NCI-H446 treated with DMSO at 0.1 percent for 48 hours (cell line): ENCODE measurements around the gene OR4C16.

Experiments used
- DNase-seq: peaks from one replicate; lab custom pipeline; 2025; lab: John Stamatoyannopoulos, UW

Gene OR4C16, protein sequence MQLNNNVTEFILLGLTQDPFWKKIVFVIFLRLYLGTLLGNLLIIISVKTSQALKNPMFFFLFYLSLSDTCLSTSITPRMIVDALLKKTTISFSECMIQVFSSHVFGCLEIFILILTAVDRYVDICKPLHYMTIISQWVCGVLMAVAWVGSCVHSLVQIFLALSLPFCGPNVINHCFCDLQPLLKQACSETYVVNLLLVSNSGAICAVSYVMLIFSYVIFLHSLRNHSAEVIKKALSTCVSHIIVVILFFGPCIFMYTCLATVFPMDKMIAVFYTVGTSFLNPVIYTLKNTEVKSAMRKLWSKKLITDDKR

DNA sequence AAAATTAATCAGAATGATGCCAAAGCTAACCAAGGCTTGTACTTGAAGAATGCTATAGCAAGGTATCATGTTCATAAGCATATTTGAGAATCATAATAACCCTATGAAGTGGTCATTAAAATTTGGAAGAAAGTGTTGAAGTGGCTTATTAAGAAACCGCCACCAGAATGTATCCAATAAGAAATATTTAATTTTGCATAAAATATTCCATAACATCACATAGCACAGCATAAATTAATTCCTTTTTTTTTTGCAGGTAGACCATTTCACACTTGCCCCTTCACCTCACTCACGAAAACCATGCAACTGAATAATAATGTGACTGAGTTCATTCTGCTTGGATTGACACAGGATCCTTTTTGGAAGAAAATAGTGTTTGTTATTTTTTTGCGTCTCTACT, at the start of gene OR4C16:
Gene OR4C16, plus strand, starts transcription at position 301 of the 400 bp plus-strand sequence. Its CDS starts 0 bp downstream, at position 301.
- DNase-seq = no peak

DNA sequence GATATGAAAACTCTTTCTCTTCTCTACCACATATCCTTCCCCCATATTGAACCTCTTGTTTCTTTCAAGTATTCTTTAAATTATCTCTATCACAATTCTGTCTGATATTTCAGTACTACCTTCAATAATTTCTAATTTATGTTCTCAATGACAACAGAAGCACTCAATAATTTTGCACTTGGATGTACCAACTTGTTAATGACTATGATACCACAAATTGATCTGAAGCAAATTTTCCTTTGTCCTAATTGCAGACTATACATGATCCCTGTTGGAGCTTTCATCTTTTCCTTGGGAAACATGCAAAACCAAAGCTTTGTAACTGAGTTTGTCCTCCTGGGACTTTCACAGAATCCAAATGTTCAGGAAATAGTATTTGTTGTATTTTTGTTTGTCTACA, 17.8 kb upstream of the OR4C16 start, which contains the start of gene OR4C15:
Gene OR4C15, plus strand, starts transcription at position 301 of the 400 bp plus-strand sequence. Its CDS starts 0 bp downstream, at position 301.
- no peak for DNase-seq

DNA sequence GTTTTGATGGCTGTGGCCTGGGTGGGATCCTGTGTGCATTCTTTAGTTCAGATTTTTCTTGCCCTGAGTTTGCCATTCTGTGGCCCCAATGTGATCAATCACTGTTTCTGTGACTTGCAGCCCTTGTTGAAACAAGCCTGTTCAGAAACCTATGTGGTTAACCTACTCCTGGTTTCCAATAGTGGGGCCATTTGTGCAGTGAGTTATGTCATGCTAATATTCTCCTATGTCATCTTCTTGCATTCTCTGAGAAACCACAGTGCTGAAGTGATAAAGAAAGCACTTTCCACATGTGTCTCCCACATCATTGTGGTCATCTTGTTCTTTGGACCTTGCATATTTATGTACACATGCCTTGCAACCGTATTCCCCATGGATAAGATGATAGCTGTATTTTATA, 620 bp downstream of the OR4C16 start:
- no peak for DNase-seq

DNA sequence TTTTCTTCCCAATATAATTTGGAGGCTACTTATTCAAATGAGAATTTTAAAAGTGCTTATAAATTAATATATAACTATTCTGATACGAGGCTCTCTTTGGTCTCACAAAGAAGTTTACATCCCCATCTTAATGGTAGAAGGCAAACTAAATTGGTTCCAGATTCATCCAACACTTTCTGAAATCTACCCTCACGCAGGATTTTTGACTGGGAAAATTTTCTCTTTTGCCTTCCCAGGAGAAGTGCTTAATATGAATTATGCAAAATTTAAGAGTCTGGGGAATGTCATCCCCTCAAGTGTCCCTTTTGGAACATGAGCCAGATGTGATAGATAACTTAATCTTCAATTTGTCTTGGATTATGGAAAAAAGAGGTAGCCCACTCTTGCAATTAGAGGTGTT, 35.6 kb downstream of the OR4C16 start, which contains the start of gene OR4C11:
Gene OR4C11, minus strand, starts transcription at position 101 of the 400 bp plus-strand sequence. CDS start 3,272 bp downstream, outside the sequence.
- DNase-seq = no peak
